HG03565 (cell line): Measurements from ENCODE around the gene CBFA2T3.
"Not testable (repeated sequence)": the region's sequence is repeated elsewhere in the genome, so short reads cannot be mapped to it uniquely, and the experiment has no call there.

Experiments used
- ATAC-seq: cut with Tn5 transposase; IDR thresholded peaks from one replicate; pipeline ENCODE4 v1.9.1; 2021; ENCODE audit warnings: mild to moderate bottlenecking, moderate library complexity; ENCODE audit not compliant: unreplicated experiment

Gene CBFA2T3

GRCh38 chr16:88894681-88895300, 82.2 kb downstream of the CBFA2T3 start:
- ATAC-seq = no peak

GRCh38 chr16:88894266-88894665, 82.7 kb downstream of the CBFA2T3 start:
- not testable (repeated sequence) for ATAC-seq

DNA sequence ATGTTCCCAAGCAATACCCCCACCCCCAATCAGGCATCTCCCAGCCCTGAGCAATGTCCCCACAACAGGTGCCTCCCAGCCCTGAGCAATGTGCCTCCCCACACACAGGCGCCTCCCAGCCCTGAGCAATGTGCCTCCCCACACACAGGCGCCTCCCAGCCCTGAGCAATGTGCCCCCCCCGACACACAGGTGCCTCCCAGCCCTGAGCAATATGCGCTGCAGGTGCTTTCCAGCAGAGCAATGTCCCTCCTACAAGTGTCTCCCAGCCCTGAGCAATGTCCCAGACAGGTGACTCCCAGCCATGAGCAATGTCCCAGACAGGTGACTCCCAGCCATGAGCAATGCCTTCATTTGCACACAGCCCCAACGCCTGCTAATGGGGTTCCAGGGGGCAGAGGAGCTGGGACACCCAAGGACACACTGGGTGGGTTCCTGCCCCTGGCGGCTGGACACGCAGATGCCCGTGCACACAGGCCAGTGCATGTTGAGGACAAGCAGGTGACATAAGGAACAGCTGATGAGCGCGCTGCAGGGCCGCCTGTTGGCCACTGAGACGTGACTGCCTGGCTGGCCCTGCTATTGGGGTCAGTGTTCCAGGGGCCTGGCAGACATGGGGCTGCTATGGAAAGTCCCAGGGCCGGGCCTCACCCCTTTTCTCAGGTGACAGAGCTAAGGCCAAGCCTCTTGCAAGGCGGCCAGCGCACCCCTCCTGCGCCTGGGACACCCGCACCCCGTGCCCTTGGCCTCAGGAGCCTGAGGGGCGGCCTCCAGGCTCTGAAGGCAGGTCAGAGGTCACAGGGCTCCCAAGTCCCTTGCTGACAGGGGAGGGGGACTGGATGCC, 83.7 kb downstream of the CBFA2T3 start:
- ATAC-seq = no peak

- ATAC-seq = no peak
These were observed 84.9 kb downstream of the CBFA2T3 start for GRCh38 chr16:88892065-88892464.

GRCh38 chr16:88891083-88891482, 85.9 kb downstream of the CBFA2T3 start:
- ATAC-seq = no peak

GRCh38 chr16:88889702-88890352, 87.2 kb downstream of the CBFA2T3 start:
- ATAC-seq = not testable (repeated sequence)

GRCh38 chr16:88888461-88889387, 88.3 kb downstream of the CBFA2T3 start:
- ATAC-seq = no peak

GRCh38 chr16:88888057-88888456, 89.0 kb downstream of the CBFA2T3 start:
- ATAC-seq = no peak

DNA sequence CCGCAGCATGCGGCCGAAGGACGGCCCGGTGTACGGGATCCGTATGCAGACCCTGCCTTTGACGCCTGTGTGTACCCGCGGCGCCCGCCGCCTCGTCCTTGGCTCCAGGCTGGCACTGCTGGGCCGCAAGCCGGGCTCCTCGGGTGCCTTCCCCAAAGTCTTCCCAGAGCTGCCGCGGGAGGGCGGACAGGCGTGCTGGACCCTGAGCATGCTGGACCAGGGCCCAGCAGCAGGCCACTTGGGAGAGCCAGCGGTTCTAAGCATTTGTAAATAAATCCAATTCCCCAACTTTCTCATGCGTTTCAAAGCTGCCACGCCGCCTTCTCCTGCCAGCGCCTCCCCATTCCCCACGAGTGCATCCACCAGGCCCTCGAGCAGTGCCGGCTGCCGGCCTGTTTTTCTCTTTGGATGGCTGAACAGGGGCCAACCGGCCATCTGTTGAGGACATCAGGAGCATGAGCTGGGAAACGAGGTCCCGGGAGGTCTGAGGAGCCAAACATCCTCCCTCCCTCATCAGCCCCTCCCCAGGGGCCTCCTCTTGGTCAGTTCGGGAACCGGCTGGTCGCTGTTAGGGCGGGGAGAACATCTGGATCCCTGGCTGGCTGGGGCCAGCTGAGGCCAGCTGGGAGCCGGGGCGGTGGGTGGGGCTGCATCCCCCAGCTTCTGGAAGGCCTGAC, 90.0 kb downstream of the CBFA2T3 start:
- ATAC-seq = no peak

GRCh38 chr16:88886420-88886844, 90.6 kb downstream of the CBFA2T3 start:
- ATAC-seq = no peak

DNA sequence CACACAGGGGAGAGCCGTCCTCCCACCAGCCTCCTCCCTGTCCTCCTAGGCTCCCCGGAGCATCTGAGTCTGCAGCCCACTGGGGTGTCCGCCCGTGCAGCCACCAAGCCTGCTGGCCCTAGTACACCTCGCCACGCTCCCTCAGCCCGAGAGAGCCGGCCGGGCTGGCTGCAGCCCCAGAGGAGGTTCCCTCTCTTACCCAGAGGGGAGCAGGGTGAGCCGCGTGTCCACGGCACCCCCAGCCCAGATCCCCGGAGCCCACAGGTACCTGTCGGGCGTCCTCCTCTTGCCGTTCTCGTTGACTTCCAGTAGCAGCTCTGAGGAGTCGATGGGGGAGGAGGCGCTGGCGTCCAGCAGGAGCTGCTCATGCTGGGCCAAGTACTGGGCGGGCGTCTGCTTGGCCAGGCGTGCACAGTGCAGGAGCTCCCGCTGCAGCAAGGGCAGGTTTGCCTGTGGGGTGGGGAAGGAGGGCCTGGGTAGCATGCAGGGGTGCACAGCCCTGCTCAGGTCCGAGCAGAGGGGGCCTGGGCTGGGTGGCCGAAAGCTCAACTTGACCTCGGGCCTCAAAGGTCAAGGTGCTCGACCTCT, 91.2 kb downstream of the CBFA2T3 start:
- no peak for ATAC-seq

- ATAC-seq = no peak
These were observed 92.3 kb downstream of the CBFA2T3 start for GRCh38 chr16:88884569-88885271.

GRCh38 chr16:88883946-88884345, 93.1 kb downstream of the CBFA2T3 start:
- no peak for ATAC-seq

- ATAC-seq = no peak
These were observed 93.7 kb downstream of the CBFA2T3 start for GRCh38 chr16:88883117-88883895.

- no peak for ATAC-seq
These were observed 94.5 kb downstream of the CBFA2T3 start for GRCh38 chr16:88882358-88883030.

- no peak for ATAC-seq
These were observed 95.2 kb downstream of the CBFA2T3 start for GRCh38 chr16:88881675-88882357.

DNA sequence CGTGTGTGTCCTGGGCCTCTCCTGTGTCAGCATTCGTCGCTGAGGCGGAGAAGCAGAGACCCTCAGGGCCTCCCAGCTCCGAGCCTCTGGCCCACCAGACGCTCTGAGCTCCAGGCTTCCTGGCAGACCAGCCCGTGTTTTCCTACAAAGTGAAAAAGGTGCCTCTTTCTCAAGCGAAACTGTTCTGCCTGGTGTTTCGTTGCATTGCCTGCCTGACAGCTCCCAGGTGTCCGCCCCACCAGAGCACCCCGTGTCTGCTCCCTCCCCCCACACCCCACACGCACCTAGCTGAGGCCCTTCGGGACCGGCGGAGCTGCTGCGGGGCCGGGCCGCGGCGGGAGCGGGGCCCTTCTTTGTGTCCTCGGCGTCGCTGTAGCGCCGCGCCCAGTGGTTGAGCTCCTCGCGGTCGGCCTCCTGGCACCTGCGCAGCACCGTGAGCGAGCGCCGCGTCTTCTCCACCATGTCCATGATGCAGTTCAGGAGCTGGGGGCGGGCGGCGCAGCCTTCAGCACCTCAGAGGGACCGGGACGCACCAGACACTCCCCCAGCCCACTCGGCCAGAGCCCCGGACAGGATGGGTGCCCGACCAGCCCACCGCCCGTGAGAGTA, 95.9 kb downstream of the CBFA2T3 start:
- ATAC-seq = no peak
